Measurements from ENCODE around the gene SUZ12.
A peak's percentile ranks its signal among the peaks of the same experiment; 100 is the strongest.

SUZ12 gene

DNA sequence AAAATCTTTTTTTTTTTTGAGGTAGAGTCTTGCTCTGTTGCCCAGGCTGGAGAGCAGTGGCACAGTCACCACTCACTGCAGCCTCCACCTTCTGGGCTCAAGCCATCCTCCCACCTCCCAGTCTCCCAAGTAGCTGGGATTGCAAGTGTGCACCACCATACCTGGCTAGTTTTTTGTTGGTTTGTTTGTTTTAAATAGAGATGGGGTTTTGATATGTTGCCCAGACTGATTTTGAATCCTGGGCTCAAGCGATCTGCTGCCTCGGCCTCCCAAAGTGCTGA, 72.4 kb downstream of the SUZ12 start:
- no peak overlapping the region for H2AFZ ChIP-seq (ENCODE audit: low read length)
- H3K9ac ChIP-seq (ENCODE audit: low read length): no peak overlapping the region
- H3K9me3 ChIP-seq (ENCODE audit: low read length): no peaks in the 10 kb centered on the region
- peaks cover 25% of the 10 kb centered on the region for H3K4me1 ChIP-seq (ENCODE audit: insufficient read depth, low read length, severe bottlenecking)
- H3K4me3 ChIP-seq (ENCODE audit: low read depth, low read length, poor library complexity, severe bottlenecking): peak overlapping the region; percentile 72
- peaks cover 3% of the 10 kb centered on the region; the same call in 1 of the 2 replicates for H3K79me2 ChIP-seq (ENCODE audit: insufficient read depth, low read length)
- H4K20me1 ChIP-seq (ENCODE audit: insufficient read depth, low read length): no peaks in the 10 kb centered on the region
- H3K27ac ChIP-seq (ENCODE audit: low read depth, low read length, poor library complexity, severe bottlenecking): no peak overlapping the region
- no peaks in the 10 kb centered on the region for H3K36me3 ChIP-seq (ENCODE audit: insufficient read depth, low read length)
- H3F3A ChIP-seq (ENCODE audit: insufficient read depth, low read length): 0 out of 2 replicates have a peak, but pooled peaks cover 2% of the 10 kb centered on the region
- no peaks in the 10 kb centered on the region for H3K9me2 ChIP-seq (ENCODE audit: low read depth, low read length)
- no peaks in the 10 kb centered on the region for H3K27me3 ChIP-seq (ENCODE audit: insufficient read depth, low read length)
- H3K4me2 ChIP-seq (ENCODE audit: low read length): peak overlapping the region; percentile 96; the same call in 1 of the 2 replicates
- TF ChIP-seq EZH2 (IDR thresholded peaks at IDR 0.05; ENCODE audit: borderline replicate concordance, low read length): no peak
- TF ChIP-seq, protein P1, sequence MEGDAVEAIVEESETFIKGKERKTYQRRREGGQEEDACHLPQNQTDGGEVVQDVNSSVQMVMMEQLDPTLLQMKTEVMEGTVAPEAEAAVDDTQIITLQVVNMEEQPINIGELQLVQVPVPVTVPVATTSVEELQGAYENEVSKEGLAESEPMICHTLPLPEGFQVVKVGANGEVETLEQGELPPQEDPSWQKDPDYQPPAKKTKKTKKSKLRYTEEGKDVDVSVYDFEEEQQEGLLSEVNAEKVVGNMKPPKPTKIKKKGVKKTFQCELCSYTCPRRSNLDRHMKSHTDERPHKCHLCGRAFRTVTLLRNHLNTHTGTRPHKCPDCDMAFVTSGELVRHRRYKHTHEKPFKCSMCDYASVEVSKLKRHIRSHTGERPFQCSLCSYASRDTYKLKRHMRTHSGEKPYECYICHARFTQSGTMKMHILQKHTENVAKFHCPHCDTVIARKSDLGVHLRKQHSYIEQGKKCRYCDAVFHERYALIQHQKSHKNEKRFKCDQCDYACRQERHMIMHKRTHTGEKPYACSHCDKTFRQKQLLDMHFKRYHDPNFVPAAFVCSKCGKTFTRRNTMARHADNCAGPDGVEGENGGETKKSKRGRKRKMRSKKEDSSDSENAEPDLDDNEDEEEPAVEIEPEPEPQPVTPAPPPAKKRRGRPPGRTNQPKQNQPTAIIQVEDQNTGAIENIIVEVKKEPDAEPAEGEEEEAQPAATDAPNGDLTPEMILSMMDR (IDR thresholded peaks at IDR 0.05; ENCODE audit: low read length): no peak

DNA sequence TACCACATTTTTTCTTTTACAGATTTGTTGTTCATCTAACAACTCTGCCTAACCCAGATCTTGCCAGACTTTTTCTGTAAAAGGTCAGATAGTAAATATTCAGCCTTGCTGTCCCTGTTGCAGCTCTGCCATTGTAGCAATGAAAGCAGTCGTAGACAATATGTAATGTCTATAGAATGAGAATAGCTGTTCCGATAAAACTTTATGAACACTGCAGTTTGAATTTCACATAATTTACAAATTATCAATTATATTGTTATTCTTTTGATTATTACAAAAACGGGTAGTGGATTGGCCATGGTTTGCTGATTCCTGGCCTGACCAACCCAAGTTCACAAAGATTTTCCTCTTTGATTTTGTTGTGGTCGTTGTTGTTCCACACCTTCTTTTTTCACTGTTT, 73.3 kb downstream of the SUZ12 start:
- no peaks in the 10 kb centered on the region for H4K20me1 ChIP-seq (ENCODE audit: insufficient read depth, low read length)
- H3K9me3 ChIP-seq (ENCODE audit: low read length): no peaks in the 10 kb centered on the region
- H3K4me3 ChIP-seq (ENCODE audit: low read depth, low read length, poor library complexity, severe bottlenecking): no peak overlapping the region
- no peaks in the 10 kb centered on the region for H3K9me2 ChIP-seq (ENCODE audit: low read depth, low read length)
- TF ChIP-seq, protein P1 (IDR thresholded peaks at IDR 0.05; ENCODE audit: low read length): no peak
- no peak for TF ChIP-seq EZH2 (IDR thresholded peaks at IDR 0.05; ENCODE audit: borderline replicate concordance, low read length)
- no peak overlapping the region for H2AFZ ChIP-seq (ENCODE audit: low read length)
- no peak overlapping the region for H3K9ac ChIP-seq (ENCODE audit: low read length)
- no peaks in the 10 kb centered on the region for H3F3A ChIP-seq (ENCODE audit: insufficient read depth, low read length)
- no peaks in the 10 kb centered on the region for H3K36me3 ChIP-seq (ENCODE audit: insufficient read depth, low read length)
- peaks cover 25% of the 10 kb centered on the region for H3K4me1 ChIP-seq (ENCODE audit: insufficient read depth, low read length, severe bottlenecking)
- no peak overlapping the region for H3K4me2 ChIP-seq (ENCODE audit: low read length)
- no peak overlapping the region for H3K27ac ChIP-seq (ENCODE audit: low read depth, low read length, poor library complexity, severe bottlenecking)
- no peaks in the 10 kb centered on the region for H3K27me3 ChIP-seq (ENCODE audit: insufficient read depth, low read length)
- H3K79me2 ChIP-seq (ENCODE audit: insufficient read depth, low read length): peaks cover 3% of the 10 kb centered on the region; the same call in 1 of the 2 replicates

DNA sequence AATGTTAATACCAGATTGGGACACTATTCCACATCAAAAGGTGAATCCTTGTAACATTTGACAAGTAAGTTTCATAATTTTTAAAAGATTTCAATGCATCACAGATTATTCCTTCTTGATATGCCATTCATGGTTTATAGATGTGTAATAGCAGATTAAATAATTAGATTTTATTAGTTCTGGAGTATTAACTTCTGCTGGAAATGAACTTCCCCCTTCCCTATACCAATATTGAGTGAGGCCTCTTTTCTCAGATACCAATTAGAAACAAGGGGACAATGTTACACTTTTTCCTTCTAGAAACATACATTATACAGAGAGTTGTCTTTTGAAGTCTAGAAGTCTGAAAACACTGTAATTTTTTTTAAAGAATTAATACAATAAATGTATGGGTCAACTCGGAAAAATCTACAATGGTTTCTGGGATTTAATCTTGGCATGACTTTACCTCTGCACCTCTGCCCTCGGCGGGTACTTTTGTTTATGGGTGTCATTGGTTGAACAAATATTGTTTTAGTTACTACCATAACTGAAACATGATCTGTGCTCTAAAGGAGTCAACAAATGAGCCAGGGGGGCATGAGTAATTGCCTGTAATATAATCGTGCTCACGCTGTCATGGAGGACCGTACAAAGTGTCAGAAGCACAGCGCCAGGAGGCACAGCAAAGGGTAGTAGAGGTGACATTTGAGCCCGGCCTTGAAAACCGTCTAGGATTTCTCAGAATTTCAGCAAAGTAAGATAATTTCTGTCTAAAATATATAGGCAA, 78.6 kb downstream of the SUZ12 start:
- H3K9me3 ChIP-seq (ENCODE audit: low read length): no peaks in the 10 kb centered on the region
- no peaks in the 10 kb centered on the region for H3F3A ChIP-seq (ENCODE audit: insufficient read depth, low read length)
- H3K9ac ChIP-seq (ENCODE audit: low read length): no peak overlapping the region
- H4K20me1 ChIP-seq (ENCODE audit: insufficient read depth, low read length): no peaks in the 10 kb centered on the region
- no peak overlapping the region for H2AFZ ChIP-seq (ENCODE audit: low read length)
- H3K79me2 ChIP-seq (ENCODE audit: insufficient read depth, low read length): peaks cover 9% of the 10 kb centered on the region; the same call in 1 of the 2 replicates
- no peak overlapping the region for H3K27ac ChIP-seq (ENCODE audit: low read depth, low read length, poor library complexity, severe bottlenecking)
- no peak overlapping the region for H3K4me2 ChIP-seq (ENCODE audit: low read length)
- H3K4me1 ChIP-seq (ENCODE audit: insufficient read depth, low read length, severe bottlenecking): no peaks in the 10 kb centered on the region
- no peaks in the 10 kb centered on the region for H3K9me2 ChIP-seq (ENCODE audit: low read depth, low read length)
- no peak overlapping the region for H3K4me3 ChIP-seq (ENCODE audit: low read depth, low read length, poor library complexity, severe bottlenecking)
- TF ChIP-seq, protein P1 (IDR thresholded peaks at IDR 0.05; ENCODE audit: low read length): no peak
- TF ChIP-seq EZH2 (IDR thresholded peaks at IDR 0.05; ENCODE audit: borderline replicate concordance, low read length): no peak
- no peaks in the 10 kb centered on the region for H3K27me3 ChIP-seq (ENCODE audit: insufficient read depth, low read length)
- H3K36me3 ChIP-seq (ENCODE audit: insufficient read depth, low read length): 0 out of 2 replicates have a peak, but pooled peaks cover 3% of the 10 kb centered on the region
